Smooth muscle cell (in vitro differentiated cells): ENCODE measurements around the gene FGFR4. TPM values are rescaled to one million over a fixed set of nuclear protein-coding genes. Genes with fewer than 3 reads are reported as not detected.

Experiments used
- DNase-seq: peaks from one replicate; lab custom pipeline; 2025; ENCODE audit not compliant: unreplicated experiment; lab: John Stamatoyannopoulos, UW
- H2AFZ ChIP-seq: fragments of 200-600 bp; sonication (generic); 2 replicates; pipeline ENCODE4 v1.6.0; 2016; ENCODE audit warnings: antibody characterized with exemption, low read depth, mild to moderate bottlenecking
- H3F3A ChIP-seq: fragments of 200-600 bp; sonication (generic); 2 replicates; pipeline ENCODE4 v1.6.0; 2017; ENCODE audit warnings: antibody characterized with exemption, low read depth
- H3K27ac ChIP-seq: fragments of 200-600 bp; sonication (generic); 2 replicates; pipeline ENCODE4 v1.5.1; 2016; ENCODE audit warnings: low read depth, mild to moderate bottlenecking
- H3K27me3 ChIP-seq: fragments of 200-600 bp; sonication (generic); 2 replicates; pipeline ENCODE4 v1.6.1; 2016; ENCODE audit warnings: low read depth, mild to moderate bottlenecking
- H3K36me3 ChIP-seq: fragments of 200-600 bp; sonication (generic); 2 replicates; pipeline ENCODE4 v1.5.1; 2016; ENCODE audit warnings: low read depth
- H3K4me1 ChIP-seq: fragments of 200-600 bp; sonication (generic); 2 replicates; pipeline ENCODE4 v1.5.1; 2016; ENCODE audit warnings: low read depth
- H3K4me2 ChIP-seq: fragments of 200-600 bp; sonication (generic); 2 replicates; pipeline ENCODE4 v1.6.0; 2016; ENCODE audit warnings: mild to moderate bottlenecking
- H3K4me3 ChIP-seq: fragments of 200-600 bp; sonication (generic); 2 replicates; pipeline ENCODE4 v1.5.1; 2016; ENCODE audit warnings: mild to moderate bottlenecking
- H3K79me2 ChIP-seq: fragments of 200-600 bp; sonication (generic); 2 replicates; pipeline ENCODE4 v1.6.0; 2016; ENCODE audit warnings: low read depth, mild to moderate bottlenecking
- H3K9ac ChIP-seq: fragments of 200-600 bp; sonication (generic); 2 replicates; pipeline ENCODE4 v1.6.0; 2016; ENCODE audit warnings: low read depth
- H3K9me3 ChIP-seq: fragments of 200-600 bp; sonication (generic); replicated peaks from 2 replicates; pipeline ENCODE4 v1.5.1; 2016; ENCODE audit warnings: low read depth
- H4K20me1 ChIP-seq: fragments of 200-600 bp; sonication (generic); 2 replicates; pipeline ENCODE4 v1.6.0; 2016; ENCODE audit warnings: low read depth
- WGBS: methylation state at CpG from one replicate; pipeline ENCODE4 v1.1.7; 2016; ENCODE audit warnings: low lambda C conversion rate; 5-methylcytosine and 5-hydroxymethylcytosine counted together
- polyA plus RNA-seq: library from polyadenylated mRNA; unstranded; fragments of >200 nt; fragmentation: Nextera tagmentation; extraction: Ambion mirVana; gene quantifications from 2 replicates; pipeline ENCODE4 v1.2.1, GENCODE V29; 2016
- total RNA-seq: library from RNA; depleted of rRNA; stranded (reverse); fragments of >200 nt; gene quantifications from 2 replicates; pipeline ENCODE4 v1.2.3, GENCODE V29; 2014
- TF ChIP-seq, protein P1 (sequence below): fragments of 200-600 bp; sonication (generic); IDR thresholded peaks from 2 replicates; pipeline ENCODE4 v1.5.1; 2017; ENCODE audit warnings: borderline replicate concordance, mild to moderate bottlenecking, antibody characterized with exemption; ENCODE audit not compliant: insufficient read depth, poor library complexity, severe bottlenecking

Gene FGFR4
- total and polyA plus RNA-seq, 2 experiments from 2014 or later = 0.90 to 1.1 TPM

DNA sequence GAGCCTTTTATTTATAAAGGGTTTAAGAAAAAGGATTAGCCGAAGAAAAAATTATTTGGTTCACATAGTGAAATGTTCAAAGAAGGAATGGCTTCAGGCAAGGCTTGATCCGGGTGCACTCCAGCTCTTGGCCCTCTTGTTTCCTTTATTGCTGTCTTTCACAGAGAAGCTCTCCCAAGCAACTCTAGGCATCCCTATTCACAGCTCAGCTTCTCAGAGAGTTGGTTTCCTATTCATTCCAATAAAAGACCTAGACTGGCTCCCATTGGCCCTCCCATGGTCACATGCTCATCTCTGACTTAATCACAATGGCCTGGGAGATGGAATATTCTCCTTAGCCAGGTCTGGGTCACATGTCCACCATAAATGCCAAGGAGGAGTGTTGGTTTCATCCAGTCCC lies 9.4 kb upstream of the FGFR4 start:
- Histone ChIP-seq H4K20me1 (no peaks in the 10 kb centered on the region), H3K36me3 (no peaks in the 10 kb centered on the region), H3K9ac (no peak overlapping the region), H3K4me1 (no peaks in the 10 kb centered on the region), H3K9me3 (no peaks in the 10 kb centered on the region), H3F3A (no peaks in the 10 kb centered on the region), H3K27me3 (no peaks in the 10 kb centered on the region), H3K4me3 (no peak overlapping the region), H3K27ac (no peak overlapping the region), H3K79me2 (no peaks in the 10 kb centered on the region), H3K4me2 (no peak overlapping the region), H2AFZ (no peak overlapping the region)
- TF ChIP-seq, protein P1, sequence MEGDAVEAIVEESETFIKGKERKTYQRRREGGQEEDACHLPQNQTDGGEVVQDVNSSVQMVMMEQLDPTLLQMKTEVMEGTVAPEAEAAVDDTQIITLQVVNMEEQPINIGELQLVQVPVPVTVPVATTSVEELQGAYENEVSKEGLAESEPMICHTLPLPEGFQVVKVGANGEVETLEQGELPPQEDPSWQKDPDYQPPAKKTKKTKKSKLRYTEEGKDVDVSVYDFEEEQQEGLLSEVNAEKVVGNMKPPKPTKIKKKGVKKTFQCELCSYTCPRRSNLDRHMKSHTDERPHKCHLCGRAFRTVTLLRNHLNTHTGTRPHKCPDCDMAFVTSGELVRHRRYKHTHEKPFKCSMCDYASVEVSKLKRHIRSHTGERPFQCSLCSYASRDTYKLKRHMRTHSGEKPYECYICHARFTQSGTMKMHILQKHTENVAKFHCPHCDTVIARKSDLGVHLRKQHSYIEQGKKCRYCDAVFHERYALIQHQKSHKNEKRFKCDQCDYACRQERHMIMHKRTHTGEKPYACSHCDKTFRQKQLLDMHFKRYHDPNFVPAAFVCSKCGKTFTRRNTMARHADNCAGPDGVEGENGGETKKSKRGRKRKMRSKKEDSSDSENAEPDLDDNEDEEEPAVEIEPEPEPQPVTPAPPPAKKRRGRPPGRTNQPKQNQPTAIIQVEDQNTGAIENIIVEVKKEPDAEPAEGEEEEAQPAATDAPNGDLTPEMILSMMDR = no peak
- DNase-seq = no peak
- 98% methylated on average over 2 of the region's 2 CpGs for WGBS

DNA sequence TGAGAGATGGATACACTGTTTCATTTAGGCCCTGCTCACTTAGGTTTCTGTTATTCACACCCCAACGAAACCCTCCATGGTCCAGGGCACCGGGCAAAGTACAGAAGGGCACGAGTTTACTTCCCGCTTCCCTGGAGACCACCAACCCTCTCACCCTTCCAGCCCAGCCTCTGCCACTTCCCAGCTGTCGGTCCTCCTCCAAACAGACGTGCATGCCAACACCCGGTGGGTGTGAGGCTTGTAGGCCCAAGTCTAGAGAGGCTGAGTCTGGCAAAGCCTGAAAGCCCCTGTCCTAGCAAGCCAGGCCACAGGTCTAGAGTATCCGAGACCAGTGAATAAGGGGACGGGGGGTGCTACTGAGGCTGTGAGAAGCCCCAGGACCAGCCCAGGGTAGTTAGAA lies 7.1 kb upstream of the FGFR4 start:
- no peak for DNase-seq
- 97% methylated on average over 9 of the region's 9 CpGs for WGBS
- H3K9me3 ChIP-seq = no peaks in the 10 kb centered on the region

DNA sequence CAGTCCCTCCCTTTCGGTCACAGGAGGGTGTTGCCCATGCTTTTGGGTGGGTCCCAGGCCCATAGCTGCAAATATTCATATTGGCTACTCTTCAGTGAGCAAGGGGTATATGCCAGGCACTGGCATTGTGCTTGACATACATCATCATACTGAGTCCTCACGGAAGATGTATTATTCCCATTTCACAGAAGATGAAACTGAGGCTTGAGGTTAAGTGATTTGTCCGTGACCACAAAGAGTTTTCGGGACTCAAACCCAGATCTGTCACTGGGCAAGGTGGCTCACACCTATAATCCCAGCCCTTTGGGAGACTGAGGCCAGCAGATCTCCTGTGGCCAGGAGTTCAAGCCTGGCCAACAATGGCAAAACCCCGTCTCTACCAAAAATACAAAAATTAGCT lies 6.5 kb upstream of the FGFR4 start:
- Histone ChIP-seq H3K9me3 (no peaks in the 10 kb centered on the region), H2AFZ (no peak overlapping the region), H3K4me3 (no peak overlapping the region), H3F3A (no peaks in the 10 kb centered on the region), H3K27ac (no peak overlapping the region), H3K4me2 (no peak overlapping the region), H3K27me3 (no peaks in the 10 kb centered on the region), H4K20me1 (no peaks in the 10 kb centered on the region), H3K9ac (no peak overlapping the region), H3K36me3 (no peaks in the 10 kb centered on the region), H3K4me1 (no peaks in the 10 kb centered on the region), H3K79me2 (no peaks in the 10 kb centered on the region)
- 95% methylated on average over 5 of the region's 5 CpGs for WGBS
- no peak for DNase-seq
- TF ChIP-seq, protein P1 = no peak

More for the DNA sequence above, 7.1 kb upstream of the FGFR4 start:
- H2AFZ ChIP-seq = no peak overlapping the region
- no peak overlapping the region for H3K27ac ChIP-seq
- H3K4me1 ChIP-seq = no peaks in the 10 kb centered on the region
- no peaks in the 10 kb centered on the region for H4K20me1 ChIP-seq
- H3K4me2 ChIP-seq = no peak overlapping the region
- H3K79me2 ChIP-seq = no peaks in the 10 kb centered on the region
- no peak overlapping the region for H3K4me3 ChIP-seq
- TF ChIP-seq, protein P1 = no peak
- H3K36me3 ChIP-seq = no peaks in the 10 kb centered on the region
- no peaks in the 10 kb centered on the region for H3F3A ChIP-seq
- H3K9ac ChIP-seq = no peak overlapping the region
- no peaks in the 10 kb centered on the region for H3K27me3 ChIP-seq

DNA sequence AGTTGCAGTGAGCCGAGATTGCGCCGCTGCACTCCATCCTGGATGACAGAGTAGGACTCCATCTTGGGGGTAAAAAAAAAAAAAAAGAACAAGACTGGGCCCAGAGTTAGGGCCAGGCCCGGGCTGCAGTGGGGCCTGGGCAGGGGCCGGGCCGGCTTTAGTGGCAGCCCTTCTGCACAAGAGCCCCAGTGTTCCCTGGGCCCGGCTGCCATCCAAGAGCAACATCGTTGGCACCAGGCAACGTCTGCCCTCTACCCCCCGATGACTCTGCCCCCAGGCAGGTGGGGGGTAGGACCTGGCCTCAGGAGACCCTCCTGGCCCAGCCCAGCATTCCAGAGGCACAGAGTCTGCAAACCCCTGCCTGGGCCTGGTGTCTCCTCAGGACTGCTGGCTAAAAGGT lies 4.9 kb upstream of the FGFR4 start:
- Histone ChIP-seq H3K9ac (no peak overlapping the region), H3K36me3 (no peaks in the 10 kb centered on the region), H3F3A (peaks cover 9% of the 10 kb centered on the region), H3K79me2 (no peaks in the 10 kb centered on the region), H3K27ac (no peak overlapping the region), H3K4me1 (no peaks in the 10 kb centered on the region), H2AFZ (no peak overlapping the region), H3K9me3 (no peaks in the 10 kb centered on the region), H4K20me1 (no peaks in the 10 kb centered on the region), H3K4me2 (no peak overlapping the region), H3K4me3 (no peak overlapping the region), H3K27me3 (no peaks in the 10 kb centered on the region)
- TF ChIP-seq, protein P1 = no peak
- WGBS = 89% methylated on average over 10 of the region's 10 CpGs
- DNase-seq = no peak
